ENCODE measurements around the gene CHPF2.

CHPF2 gene, protein sequence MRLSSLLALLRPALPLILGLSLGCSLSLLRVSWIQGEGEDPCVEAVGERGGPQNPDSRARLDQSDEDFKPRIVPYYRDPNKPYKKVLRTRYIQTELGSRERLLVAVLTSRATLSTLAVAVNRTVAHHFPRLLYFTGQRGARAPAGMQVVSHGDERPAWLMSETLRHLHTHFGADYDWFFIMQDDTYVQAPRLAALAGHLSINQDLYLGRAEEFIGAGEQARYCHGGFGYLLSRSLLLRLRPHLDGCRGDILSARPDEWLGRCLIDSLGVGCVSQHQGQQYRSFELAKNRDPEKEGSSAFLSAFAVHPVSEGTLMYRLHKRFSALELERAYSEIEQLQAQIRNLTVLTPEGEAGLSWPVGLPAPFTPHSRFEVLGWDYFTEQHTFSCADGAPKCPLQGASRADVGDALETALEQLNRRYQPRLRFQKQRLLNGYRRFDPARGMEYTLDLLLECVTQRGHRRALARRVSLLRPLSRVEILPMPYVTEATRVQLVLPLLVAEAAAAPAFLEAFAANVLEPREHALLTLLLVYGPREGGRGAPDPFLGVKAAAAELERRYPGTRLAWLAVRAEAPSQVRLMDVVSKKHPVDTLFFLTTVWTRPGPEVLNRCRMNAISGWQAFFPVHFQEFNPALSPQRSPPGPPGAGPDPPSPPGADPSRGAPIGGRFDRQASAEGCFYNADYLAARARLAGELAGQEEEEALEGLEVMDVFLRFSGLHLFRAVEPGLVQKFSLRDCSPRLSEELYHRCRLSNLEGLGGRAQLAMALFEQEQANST

DNA sequence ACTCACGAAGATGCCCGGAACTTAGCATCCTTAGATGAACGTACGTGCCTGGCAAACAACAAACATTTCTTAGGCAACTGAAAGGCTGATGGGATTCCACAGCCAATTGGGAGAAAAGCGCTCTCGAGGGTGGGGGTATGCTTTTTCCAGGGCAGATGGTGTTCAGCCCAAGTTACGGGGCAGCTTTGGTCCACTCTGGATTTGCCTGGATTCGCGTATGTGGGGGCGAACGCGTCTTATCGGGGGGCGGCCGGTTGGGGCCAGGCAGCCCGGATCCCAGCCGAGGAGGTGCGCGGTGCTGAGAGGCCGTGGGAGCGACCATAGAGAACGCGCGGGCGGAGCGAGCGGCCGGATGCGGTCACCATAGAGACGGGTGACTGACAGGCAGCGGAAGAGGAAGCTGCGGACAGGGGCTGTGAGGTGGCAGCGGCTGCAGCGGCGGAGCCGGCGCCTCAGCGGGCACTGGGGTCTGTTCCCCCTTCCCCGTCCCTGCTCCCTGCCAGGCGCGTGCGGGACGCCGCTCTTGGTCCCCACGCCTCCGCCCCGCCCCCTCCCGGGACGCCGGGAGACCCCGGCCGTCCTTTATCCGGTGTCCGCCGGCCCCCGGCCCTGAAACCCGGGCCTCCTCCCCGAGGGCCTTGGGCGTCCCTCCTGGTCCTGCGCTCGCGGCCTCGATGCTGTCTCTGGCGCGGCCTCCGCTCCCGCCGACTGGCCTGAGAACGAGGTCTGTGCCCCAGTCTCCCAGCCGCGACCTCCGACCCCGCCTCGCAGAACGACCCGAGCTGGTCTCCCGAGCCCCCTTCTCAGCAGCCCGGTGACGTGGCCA lies at the start of gene CHPF2:
CHPF2 (plus strand) TSS at position 393 of the 826 bp plus-strand sequence. CDS start 1,529 bp downstream, outside the sequence.
- peak; percentile 87 for DNase-seq (ENCODE audit: low spot score)

DNA sequence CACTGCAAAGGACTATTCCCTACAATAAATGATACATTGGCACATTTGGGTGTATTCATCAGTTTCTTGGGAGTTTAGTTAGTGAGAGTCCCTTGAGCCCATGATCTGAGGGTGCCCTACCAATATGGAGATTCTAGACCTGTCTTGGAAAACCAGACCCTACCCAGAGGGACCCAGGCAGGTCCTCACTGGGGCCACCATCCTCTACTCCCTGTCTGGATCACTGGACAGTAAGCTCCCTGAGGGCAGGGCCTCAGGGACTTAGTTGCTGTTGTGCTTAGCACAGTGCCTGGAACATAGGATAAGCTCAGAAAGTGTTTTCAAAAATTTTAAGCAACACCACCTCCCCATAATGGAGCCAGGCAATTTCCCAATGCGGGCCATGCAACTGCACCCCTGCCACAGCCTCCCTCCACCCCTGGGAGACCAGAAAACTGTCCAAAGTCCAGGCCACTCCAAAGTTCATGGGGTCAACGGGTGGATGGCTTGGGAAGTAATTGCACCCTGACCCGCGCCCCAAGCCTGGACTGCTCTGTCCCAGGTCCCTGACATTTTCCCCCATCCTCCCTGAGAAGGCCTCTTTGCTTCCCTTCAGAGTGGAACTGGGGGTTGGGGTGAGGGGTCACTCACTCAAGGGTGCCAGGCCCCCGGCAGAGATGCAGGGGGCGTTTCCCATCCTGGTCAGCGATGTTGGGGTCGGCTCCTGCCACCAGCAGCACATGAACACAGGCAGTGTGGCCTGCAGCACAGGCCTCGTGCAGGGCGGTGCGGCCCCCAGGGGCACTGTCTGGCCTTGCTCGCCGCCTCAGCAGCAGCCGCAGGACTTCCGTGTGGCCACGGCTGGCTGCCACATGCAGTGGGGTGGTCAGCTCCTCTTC lies 46.3 kb upstream of the CHPF2 start:
- no peak for DNase-seq (ENCODE audit: low spot score)

DNA sequence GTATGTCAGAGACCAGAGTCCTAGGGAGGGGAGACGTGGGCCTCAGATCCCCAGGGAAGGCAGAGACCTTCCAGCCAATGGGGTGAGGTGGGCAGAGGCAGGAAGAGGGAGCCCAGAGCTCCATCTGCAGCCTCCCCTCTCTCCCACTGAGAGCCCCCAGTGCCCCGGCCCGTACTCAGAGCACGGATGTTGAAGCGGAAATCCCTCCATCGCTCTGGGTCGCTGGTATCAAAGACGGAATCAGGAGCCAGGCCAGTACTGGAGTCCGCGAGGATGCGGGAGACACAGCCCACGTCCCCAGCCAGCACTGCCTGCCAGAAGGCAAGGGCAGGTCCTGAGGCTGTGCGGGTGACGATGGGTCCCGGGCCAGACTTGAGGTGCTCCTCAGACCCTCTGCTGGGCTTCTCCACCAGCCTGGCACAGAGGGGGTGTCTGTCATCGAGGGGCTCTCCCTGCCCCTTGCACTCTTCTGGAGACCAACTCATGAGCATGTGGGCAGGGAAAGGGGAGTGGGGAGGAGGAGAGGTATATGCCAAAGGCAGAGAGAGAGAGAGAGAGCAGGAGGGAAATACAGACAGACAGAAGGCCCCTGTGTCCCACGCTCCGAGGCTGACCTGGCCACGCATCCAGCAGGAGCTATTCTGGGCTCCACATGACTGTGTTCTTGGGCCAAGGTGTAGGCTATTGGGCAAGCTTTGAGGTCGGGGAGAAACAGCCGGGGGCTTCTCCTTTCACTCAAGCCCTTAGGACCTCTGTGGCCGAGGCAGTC lies 45.5 kb upstream of the CHPF2 start, which contains the start of gene ASB10:
ASB10 (minus strand) TSS at position 611 of the 769 bp plus-strand sequence; CDS start at position 491, 120 bp downstream.
- no peak for DNase-seq (ENCODE audit: low spot score)

DNA sequence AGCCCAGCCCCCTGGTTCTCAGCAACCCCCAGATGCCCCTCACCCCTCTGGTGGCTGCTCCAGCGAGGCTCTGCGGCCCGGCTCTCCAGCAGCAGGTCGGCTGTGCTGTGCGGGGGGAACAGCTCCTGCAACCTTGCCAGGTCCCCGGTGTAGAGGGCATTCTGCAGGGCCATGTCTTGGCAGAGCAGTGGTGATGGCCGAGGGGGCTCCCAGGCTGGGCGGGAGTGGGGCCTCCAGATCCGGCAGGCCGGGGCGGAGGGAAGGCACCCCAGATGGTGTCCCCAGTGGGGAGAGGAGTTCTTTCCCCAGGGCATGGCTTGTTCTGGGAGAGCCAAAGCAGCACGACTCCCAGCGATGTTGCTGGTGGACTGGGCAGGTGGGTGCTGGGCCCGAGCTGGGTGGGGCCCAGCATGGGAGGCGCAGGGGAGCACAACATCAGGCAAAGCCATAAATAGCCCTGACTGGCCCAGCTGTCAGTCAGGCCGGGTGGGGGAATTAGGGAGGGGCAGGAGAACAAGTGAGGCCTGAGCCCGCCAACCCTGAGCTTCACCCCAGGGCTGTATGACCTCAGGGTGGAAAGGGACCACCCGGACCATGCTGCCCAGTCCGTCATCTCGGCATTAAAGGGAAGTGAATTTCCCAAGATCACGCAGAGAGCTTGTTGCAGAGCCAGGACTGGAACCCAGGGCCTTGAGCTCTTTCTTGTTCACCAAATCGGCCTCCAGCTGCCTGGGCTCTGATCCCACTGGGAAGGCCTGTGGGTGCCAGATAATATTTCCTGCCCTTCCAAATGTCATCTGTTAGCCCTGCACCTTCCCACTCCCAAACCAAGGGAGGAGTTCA lies 44.7 kb upstream of the CHPF2 start:
- no peak for DNase-seq (ENCODE audit: low spot score)

DNA sequence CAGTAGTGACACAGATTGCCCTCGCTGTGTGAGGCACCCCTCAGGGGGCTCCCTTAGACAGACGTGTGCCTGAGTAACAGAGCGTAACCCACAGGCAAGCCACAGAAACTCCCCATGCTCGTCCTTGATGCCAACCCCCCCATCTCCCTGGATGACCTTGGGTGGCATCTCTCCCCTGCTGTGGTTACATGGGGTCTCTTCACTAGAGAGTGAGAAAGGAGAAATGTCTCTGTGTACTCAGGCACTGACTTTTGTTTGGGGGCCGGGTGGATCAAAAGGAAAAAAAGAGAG lies 44.1 kb upstream of the CHPF2 start:
- DNase-seq (ENCODE audit: low spot score), result no peak

DNA sequence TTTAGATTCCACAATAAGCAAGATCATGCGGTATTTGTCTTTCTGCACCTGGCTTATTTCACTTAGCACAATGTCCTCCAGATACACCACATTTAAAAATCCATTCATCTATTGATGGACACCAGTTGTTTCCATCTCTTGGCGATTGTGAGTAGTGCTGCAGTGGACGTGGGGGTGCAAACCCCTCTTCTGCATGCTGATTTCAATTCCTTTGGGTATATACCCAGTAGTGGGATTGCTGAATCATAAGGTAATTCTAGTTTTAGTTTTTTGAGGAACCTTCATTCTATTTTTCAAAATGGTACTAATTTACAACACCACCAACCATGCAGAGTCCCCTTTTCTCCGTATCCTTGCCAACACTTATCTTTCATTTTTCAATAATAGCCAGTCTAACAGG lies 43.2 kb upstream of the CHPF2 start:
- DNase-seq (ENCODE audit: low spot score), result no peak

DNA sequence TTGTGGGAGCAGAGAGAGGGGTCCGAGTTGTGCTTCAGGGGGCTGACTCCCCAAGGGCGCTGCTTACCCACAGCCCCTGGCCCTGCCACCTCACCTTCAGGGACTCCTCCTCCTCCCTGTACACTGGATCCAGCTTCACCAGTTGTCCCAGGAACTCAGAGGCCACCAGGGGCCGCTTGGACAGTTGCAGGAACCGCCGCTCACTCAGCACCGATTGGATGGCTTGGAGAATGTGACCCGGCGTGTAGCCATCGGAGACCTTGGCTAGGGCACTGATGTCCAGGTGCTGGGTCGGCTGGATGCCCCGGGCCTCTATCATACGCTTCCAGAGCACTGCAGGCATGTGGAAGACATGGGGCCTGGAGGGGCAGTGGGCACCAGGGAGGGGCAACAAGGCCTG lies 40.7 kb upstream of the CHPF2 start:
- no peak for DNase-seq (ENCODE audit: low spot score)

DNA sequence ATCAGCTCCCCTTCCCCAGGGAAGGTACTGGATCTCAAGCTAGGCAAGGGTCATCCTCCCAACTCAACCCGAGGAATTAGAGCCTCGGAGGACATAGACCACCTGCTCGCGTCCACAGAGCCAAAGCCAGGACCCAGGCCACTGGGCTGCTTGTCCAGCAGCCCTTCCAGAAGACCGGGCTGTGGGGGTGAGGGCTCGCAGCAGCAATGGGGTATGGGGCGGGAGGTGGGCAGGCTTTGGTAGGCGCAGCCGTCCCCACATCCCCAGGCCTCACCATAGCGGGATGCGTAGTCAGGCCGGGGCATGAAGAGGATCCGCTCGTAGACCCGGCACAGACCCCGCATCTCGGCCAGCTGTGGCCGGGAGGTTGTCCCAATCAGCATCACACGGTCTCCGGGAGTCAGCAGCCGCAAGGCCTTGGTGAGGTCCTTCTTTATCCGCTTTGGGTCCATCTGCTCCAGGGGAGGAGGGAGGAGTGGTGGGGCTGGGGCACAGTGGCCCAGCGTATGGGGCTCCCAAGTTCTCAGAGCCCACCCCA lies 40.2 kb upstream of the CHPF2 start:
- no peak for DNase-seq (ENCODE audit: low spot score)

DNA sequence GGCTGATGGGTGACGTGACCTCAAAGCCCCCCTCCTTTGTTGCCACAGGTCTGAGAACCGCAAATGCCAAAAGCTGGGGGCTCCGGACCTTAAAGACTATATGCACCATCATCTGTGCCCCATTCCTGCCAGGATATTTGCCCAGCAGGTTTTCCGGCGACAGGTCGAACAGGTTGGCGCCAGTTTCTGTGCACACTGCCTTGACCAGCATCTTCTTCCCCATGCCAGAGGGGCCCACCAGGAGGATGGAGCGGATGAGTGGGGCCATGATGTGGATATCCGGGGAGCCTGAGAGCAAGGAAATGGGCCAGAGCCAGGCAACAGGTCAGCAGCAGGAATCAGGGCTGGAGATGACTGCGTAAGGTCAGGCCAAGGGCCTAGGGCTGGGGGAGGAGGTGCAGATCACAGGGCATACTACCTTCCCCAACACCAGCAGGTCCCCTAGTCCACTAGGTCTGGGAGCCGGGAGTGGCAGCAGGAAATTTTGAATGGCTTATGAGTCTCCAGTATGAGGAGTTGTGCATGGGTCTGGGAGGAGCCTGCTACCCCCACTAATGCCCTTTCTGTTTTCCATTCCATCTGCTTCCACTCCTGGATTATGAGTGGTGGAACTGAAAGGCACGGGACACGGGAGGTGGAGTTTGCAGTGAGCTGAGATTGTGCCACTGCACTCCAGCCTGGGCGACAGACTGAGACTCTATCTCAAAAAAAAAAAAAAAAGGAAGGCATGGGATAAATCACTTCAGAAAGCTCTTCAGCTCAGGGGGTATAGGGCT lies 38.9 kb upstream of the CHPF2 start:
- no peak for DNase-seq (ENCODE audit: low spot score)

DNA sequence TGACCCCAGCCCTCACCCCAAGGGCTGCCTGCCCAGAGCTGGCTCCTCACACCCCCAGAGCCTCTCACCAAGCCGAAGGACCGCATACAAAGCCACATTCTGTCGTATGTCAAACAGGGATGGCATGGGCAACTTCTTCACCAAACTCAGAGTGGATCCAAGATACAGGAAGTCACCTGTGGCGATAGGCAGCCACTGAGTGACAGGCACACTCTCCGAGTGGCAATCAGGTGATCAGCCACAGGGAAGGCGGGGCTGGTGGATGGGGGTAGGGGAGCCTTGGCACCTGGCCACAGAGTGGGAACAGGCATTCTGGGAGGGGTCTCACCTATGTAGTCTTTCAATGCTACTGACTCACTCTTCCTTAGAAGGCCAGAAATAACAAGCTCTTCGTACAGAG lies 38.1 kb upstream of the CHPF2 start:
- DNase-seq (ENCODE audit: low spot score), result no peak

DNA sequence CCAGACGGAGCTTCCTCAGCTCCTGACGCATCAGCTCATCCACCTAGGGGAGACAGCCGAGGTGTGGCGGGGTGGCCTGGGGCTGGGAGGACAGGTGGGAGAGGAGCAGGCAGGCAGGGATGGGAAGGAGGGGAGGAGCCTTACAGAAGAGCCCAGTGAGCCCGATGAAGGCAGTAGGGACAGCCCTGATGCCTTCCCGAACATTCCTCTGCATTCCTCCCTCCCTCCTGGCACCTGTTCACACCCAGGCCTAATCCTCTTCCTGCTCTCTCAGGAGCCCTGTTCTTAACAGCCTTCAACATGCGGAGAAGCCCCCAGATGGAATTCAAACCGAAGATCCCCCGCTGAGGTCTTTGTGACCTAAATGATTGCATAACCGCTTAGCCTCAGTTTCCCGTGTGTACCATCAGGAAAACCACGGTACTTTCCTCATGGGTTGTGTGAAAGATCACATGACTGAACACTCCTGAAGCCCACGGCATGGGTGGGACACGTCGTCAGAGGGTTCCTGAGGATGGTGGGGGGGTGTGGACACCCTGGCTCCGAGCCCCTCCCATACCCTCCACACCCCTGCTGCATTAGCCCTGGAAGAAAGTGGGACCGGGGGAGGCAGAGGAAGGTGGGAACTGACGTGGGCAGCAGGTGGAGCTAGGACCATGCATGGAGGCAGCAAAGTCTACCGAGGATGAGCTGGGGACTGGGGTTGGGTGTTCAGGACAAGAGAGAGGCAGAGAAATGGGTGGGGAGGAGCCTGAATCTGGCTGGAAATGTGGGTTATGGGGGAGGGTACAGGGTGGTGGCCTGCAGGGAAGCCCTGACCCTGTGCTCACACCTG lies 36.5 kb upstream of the CHPF2 start:
- no peak for DNase-seq (ENCODE audit: low spot score)

DNA sequence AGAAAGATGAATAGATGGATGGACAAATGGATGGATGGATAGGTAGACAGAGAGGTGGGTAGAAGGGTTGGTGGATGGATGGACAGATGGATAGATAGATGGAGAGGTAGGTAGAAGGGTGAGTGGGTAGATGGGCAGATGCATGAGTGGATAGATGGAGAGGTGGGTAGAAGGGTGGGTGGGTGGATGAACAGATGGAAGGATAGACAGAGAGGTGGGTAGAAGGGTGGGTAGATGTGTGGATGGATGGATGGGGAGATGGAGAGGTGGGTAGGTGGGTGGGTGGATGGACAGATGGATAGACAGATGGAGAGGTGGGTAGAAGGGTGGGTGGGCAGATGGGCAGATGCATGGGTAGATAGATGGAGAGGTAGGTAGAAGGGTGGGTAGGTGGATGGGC lies 34.4 kb upstream of the CHPF2 start:
- DNase-seq (ENCODE audit: low spot score), result no peak

DNA sequence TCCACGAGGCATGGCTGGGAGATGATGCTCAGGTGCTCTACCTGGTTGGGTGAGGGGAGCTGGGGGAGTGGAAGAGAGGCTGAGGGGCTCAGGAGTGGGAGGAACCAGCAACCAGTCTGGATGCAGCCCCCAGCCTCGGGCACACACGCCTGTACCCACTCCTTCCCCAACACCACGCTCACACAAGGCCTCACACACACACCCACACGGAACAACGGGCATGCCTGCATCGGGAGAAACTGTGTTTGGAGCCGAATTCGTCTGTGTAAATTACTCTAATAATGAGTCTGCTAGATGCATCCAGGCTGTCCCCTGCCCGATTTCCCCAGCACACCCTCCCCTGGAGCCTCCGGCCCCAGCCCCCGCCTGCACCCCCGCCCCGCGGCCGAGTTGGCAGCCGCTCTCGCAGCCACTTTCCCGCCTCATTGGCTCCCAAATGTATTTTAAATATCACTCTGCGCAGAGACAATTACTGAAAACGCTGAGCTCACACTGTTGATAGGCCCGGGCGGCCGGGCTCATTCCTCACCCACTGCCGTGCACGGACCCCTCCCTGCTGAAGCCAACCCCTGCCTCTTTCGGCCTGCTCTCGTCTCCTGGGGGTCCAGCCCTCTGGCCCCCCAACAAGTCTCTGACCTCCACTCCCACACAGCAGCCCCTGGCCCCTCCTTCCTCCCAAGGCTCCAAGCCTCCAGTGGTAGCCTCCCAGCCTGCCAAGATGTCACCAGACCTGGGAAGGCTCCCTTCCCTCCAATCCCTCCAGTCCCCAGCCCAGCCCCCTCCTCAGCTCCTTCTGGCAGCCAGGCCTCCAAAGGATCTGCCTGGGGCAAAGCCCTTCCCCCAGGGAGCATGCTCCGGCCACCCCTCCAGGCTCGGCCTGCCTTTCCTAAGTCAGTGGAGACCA lies 33.1 kb upstream of the CHPF2 start:
- no peak for DNase-seq (ENCODE audit: low spot score)

DNA sequence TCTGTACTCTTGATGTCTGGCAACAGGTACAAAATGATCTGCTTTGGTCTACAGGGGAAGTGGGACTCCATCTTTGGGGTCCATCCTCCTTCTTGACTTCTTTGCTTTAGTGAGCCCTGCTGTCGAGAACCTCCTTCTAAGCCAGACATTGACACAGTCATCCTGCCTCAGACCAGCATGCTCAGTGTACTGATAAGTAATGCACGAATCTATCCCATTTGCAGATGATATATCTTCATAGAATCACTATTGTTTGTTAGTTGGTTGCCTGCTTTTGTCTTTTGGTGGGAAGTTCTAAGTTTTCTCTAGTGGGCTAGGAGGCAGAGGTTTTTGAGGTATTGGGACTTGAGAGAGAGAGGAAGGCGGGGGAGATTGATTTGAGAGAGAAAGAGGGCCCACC lies 30.9 kb upstream of the CHPF2 start:
- no peak for DNase-seq (ENCODE audit: low spot score)

DNA sequence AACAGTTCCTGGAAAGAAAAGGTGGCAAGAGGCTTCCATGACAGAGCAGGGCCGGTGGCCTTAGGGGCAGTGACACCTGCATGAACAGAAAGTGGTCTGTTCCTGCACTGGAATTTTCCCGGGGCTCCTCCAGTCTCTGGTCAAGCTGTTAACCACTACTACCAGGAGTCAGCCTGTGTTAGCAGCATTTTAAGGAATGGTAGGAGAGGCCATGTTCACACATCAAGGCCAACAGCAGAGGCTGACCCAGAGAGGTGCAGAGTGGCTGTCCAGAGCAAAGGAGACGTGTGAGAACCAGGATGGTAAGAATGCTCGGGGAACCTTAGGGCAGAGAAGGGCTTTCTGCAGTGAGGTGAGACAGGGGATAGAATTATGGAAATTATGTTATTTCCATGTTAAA lies 30.5 kb upstream of the CHPF2 start:
- DNase-seq (ENCODE audit: low spot score), result no peak

DNA sequence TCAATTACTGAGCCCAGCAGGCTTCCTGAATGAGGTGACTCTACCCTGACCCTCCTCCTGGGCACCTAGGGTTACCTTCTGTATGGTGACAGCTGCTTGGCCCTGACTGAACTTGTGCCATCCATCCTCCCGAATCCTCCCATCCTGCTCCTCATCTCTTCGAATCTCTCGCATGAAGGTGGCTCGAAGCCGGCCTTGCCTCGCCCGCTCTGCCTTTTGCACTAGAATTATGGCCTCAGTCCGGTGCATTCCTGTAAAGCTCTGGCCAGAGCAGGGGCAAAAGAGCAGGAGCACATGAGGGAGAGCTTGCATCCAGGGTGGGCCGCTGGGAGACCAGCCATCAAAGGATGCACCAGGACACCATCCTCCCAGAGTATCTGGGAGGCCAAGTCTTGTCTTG lies 29.4 kb upstream of the CHPF2 start:
- no peak for DNase-seq (ENCODE audit: low spot score)
